Measurements from ENCODE around the gene GUF1. TPM values are rescaled to one million over a fixed set of nuclear protein-coding genes. Genes with fewer than 3 reads are reported as not detected.

Gene GUF1
- total and polyA plus RNA-seq, 2 experiments from 2014 or later, result 15.4 to 39.9 TPM

DNA sequence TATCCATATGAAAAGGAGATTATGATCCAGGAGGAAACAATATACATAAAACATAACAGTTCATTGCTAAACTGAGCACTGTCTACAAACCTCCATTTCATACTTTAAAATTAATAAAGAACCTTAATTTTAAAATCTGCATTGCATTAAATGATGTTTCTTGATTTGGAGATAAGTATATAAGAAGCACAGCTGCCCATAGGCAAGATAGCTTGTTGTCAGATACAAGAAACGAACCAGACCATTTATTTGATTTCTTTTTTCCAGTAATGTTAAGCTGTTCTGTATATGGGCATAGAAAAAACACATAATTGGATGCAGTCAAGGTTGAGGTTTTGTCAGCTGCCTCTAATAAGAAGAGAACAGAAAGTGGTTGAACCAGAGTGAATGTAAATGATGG, 6.4 kb downstream of the GUF1 start:
- no peak overlapping the region for H3K4me2 ChIP-seq
- H3K27me3 ChIP-seq (ENCODE audit: insufficient read depth), result no peaks in the 10 kb centered on the region
- ATAC-seq (no peak), DNase-seq (ENCODE audit: low spot score) (no peak)
- Mint-ChIP-seq H3K27ac (no peak overlapping the region), H3K9me3 (no peaks in the 10 kb centered on the region), H3K4me1 (no peaks in the 10 kb centered on the region), H3K4me3 (no peak overlapping the region), H3K27me3 (ENCODE audit: insufficient read depth, low read depth, poor library complexity) (peaks cover 2% of the 10 kb centered on the region), H3K36me3 (ENCODE audit: low read depth) (peaks cover 60% of the 10 kb centered on the region)
- H3K4me3 ChIP-seq, result no peak overlapping the region
- H3K27ac ChIP-seq (ENCODE audit: low read depth), result no peak overlapping the region
- no peaks in the 10 kb centered on the region for H3K9me2 ChIP-seq (ENCODE audit: insufficient read depth)
- no peaks in the 10 kb centered on the region; the same call in 1 of the 2 replicates for H4K20me1 ChIP-seq (replicated peaks; ENCODE audit: insufficient read depth)
- peaks cover 55% of the 10 kb centered on the region for H3K36me3 ChIP-seq (ENCODE audit: insufficient read depth)
- H3K79me2 ChIP-seq (replicated peaks; ENCODE audit: insufficient read depth), result peaks cover 19% of the 10 kb centered on the region
- no peaks in the 10 kb centered on the region for H3F3A ChIP-seq (replicated peaks; ENCODE audit: low read depth)
- TF ChIP-seq CREB1 (CRISPR knock-in tag; IDR thresholded peaks at IDR 0.05; ENCODE audit: low read depth) (no peak), ZNF331 (CRISPR knock-in tag; IDR thresholded peaks at IDR 0.05; ENCODE audit: low read depth) (no peak), JUNB (IDR thresholded peaks at IDR 0.05; ENCODE audit: unreplicated experiment) (no peak), EZH2phosphoT487 (IDR thresholded peaks at IDR 0.05; ENCODE audit: unreplicated experiment) (no peak), POLR2AphosphoS5 (IDR thresholded peaks at IDR 0.05; ENCODE audit: low read depth) (no peak), ZNF114 (CRISPR knock-in tag; IDR thresholded peaks at IDR 0.05) (no peak), EZH2 (IDR thresholded peaks at IDR 0.05; ENCODE audit: low read depth, unreplicated experiment) (no peak), NANOG (IDR thresholded peaks at IDR 0.05; ENCODE audit: borderline replicate concordance) (no peak), STAT1 (IDR thresholded peaks at IDR 0.05; ENCODE audit: unreplicated experiment) (no peak)
- TF ChIP-seq, protein P1, sequence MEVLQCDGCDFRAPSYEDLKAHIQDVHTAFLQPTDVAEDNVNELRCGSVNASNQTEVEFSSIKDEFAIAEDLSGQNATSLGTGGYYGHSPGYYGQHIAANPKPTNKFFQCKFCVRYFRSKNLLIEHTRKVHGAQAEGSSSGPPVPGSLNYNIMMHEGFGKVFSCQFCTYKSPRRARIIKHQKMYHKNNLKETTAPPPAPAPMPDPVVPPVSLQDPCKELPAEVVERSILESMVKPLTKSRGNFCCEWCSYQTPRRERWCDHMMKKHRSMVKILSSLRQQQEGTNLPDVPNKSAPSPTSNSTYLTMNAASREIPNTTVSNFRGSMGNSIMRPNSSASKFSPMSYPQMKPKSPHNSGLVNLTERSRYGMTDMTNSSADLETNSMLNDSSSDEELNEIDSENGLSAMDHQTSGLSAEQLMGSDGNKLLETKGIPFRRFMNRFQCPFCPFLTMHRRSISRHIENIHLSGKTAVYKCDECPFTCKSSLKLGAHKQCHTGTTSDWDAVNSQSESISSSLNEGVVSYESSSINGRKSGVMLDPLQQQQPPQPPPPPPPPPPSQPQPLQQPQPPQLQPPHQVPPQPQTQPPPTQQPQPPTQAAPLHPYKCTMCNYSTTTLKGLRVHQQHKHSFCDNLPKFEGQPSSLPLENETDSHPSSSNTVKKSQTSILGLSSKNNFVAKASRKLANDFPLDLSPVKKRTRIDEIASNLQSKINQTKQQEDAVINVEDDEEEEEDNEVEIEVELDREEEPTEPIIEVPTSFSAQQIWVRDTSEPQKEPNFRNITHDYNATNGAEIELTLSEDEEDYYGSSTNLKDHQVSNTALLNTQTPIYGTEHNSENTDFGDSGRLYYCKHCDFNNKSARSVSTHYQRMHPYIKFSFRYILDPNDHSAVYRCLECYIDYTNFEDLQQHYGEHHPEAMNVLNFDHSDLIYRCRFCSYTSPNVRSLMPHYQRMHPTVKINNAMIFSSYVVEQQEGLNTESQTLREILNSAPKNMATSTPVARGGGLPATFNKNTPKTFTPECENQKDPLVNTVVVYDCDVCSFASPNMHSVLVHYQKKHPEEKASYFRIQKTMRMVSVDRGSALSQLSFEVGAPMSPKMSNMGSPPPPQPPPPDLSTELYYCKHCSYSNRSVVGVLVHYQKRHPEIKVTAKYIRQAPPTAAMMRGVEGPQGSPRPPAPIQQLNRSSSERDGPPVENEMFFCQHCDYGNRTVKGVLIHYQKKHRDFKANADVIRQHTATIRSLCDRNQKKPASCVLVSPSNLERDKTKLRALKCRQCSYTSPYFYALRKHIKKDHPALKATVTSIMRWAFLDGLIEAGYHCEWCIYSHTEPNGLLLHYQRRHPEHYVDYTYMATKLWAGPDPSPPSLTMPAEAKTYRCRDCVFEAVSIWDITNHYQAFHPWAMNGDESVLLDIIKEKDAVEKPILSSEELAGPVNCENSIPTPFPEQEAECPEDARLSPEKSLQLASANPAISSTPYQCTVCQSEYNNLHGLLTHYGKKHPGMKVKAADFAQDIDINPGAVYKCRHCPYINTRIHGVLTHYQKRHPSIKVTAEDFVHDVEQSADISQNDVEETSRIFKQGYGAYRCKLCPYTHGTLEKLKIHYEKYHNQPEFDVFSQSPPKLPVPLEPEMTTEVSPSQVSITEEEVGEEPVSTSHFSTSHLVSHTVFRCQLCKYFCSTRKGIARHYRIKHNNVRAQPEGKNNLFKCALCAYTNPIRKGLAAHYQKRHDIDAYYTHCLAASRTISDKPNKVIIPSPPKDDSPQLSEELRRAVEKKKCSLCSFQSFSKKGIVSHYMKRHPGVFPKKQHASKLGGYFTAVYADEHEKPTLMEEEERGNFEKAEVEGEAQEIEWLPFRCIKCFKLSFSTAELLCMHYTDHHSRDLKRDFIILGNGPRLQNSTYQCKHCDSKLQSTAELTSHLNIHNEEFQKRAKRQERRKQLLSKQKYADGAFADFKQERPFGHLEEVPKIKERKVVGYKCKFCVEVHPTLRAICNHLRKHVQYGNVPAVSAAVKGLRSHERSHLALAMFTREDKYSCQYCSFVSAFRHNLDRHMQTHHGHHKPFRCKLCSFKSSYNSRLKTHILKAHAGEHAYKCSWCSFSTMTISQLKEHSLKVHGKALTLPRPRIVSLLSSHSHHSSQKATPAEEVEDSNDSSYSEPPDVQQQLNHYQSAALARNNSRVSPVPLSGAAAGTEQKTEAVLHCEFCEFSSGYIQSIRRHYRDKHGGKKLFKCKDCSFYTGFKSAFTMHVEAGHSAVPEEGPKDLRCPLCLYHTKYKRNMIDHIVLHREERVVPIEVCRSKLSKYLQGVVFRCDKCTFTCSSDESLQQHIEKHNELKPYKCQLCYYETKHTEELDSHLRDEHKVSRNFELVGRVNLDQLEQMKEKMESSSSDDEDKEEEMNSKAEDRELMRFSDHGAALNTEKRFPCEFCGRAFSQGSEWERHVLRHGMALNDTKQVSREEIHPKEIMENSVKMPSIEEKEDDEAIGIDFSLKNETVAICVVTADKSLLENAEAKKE (CRISPR knock-in tag; IDR thresholded peaks at IDR 0.05), result no peak
- TF ChIP-seq, protein P2, sequence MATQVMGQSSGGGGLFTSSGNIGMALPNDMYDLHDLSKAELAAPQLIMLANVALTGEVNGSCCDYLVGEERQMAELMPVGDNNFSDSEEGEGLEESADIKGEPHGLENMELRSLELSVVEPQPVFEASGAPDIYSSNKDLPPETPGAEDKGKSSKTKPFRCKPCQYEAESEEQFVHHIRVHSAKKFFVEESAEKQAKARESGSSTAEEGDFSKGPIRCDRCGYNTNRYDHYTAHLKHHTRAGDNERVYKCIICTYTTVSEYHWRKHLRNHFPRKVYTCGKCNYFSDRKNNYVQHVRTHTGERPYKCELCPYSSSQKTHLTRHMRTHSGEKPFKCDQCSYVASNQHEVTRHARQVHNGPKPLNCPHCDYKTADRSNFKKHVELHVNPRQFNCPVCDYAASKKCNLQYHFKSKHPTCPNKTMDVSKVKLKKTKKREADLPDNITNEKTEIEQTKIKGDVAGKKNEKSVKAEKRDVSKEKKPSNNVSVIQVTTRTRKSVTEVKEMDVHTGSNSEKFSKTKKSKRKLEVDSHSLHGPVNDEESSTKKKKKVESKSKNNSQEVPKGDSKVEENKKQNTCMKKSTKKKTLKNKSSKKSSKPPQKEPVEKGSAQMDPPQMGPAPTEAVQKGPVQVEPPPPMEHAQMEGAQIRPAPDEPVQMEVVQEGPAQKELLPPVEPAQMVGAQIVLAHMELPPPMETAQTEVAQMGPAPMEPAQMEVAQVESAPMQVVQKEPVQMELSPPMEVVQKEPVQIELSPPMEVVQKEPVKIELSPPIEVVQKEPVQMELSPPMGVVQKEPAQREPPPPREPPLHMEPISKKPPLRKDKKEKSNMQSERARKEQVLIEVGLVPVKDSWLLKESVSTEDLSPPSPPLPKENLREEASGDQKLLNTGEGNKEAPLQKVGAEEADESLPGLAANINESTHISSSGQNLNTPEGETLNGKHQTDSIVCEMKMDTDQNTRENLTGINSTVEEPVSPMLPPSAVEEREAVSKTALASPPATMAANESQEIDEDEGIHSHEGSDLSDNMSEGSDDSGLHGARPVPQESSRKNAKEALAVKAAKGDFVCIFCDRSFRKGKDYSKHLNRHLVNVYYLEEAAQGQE (IDR thresholded peaks at IDR 0.05; ENCODE audit: unreplicated experiment), result no peak
- TF ChIP-seq, protein P3, sequence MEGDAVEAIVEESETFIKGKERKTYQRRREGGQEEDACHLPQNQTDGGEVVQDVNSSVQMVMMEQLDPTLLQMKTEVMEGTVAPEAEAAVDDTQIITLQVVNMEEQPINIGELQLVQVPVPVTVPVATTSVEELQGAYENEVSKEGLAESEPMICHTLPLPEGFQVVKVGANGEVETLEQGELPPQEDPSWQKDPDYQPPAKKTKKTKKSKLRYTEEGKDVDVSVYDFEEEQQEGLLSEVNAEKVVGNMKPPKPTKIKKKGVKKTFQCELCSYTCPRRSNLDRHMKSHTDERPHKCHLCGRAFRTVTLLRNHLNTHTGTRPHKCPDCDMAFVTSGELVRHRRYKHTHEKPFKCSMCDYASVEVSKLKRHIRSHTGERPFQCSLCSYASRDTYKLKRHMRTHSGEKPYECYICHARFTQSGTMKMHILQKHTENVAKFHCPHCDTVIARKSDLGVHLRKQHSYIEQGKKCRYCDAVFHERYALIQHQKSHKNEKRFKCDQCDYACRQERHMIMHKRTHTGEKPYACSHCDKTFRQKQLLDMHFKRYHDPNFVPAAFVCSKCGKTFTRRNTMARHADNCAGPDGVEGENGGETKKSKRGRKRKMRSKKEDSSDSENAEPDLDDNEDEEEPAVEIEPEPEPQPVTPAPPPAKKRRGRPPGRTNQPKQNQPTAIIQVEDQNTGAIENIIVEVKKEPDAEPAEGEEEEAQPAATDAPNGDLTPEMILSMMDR (conservative IDR thresholded peaks at IDR 0.05; ENCODE audit: low read depth in 2 of 2), result no peak
- TF ChIP-seq, protein P4, sequence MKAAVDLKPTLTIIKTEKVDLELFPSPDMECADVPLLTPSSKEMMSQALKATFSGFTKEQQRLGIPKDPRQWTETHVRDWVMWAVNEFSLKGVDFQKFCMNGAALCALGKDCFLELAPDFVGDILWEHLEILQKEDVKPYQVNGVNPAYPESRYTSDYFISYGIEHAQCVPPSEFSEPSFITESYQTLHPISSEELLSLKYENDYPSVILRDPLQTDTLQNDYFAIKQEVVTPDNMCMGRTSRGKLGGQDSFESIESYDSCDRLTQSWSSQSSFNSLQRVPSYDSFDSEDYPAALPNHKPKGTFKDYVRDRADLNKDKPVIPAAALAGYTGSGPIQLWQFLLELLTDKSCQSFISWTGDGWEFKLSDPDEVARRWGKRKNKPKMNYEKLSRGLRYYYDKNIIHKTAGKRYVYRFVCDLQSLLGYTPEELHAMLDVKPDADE (IDR thresholded peaks at IDR 0.05), result no peak
- no peak overlapping the region for H2AFZ ChIP-seq
- peaks cover 3% of the 10 kb centered on the region; the same call in 1 of the 2 replicates for H3K4me1 ChIP-seq (ENCODE audit: insufficient read depth)
